K562 (cell line): ENCODE results near the gene NADK. TPM values are rescaled to one million over a fixed set of nuclear protein-coding genes. Genes with fewer than 3 reads are reported as not detected.

Experiments used
- ATF6 ChIP-seq: sonication (generic); formaldehyde crosslinking; IDR thresholded peaks from 2 replicates; pipeline ENCODE4 v1.4.0; 2020; ENCODE audit warnings: mild to moderate bottlenecking, missing genetic modification reagents
- CBX3 ChIP-seq, 2 experiments: IDR thresholded peaks; 1 replicate in 1 of 2; 2 replicates in 1 of 2; pipeline ENCODE4 v1.6.1; 2012; ENCODE audit warnings: inconsistent platforms in 2 of 2, low read length in 2 of 2, borderline replicate concordance in 1 of 2, control low read depth in 1 of 2
- CCAR2 ChIP-seq: fragments of 200-400 bp; formaldehyde crosslinking; IDR thresholded peaks from 2 replicates; pipeline ENCODE4 v1.6.1; 2017; ENCODE audit warnings: mild to moderate bottlenecking, low read depth, low read length
- CREBBP ChIP-seq: IDR thresholded peaks from one replicate; pipeline ENCODE4 v1.6.1; 2012; ENCODE audit warnings: low read depth, mild to moderate bottlenecking, control low read depth, inconsistent platforms, low read length
- DMBX1 ChIP-seq: fragments of 250-450 bp; sonication (Bioruptor Pico); IDR thresholded peaks from 2 replicates; pipeline ENCODE4 v1.8.0; 2022; ENCODE audit warnings: inconsistent platforms, mild to moderate bottlenecking, moderate library complexity, borderline replicate concordance
- FOXP4 ChIP-seq: sonication (generic); formaldehyde crosslinking; IDR thresholded peaks from 2 replicates; pipeline ENCODE4 v1.8.0; 2022; ENCODE audit warnings: mild to moderate bottlenecking, missing genetic modification reagents, borderline replicate concordance
- HDGF ChIP-seq: fragments of 450-650 bp; IDR thresholded peaks from 2 replicates; pipeline ENCODE4 v1.6.1; 2016
- HMG20B ChIP-seq: fragments of 250-450 bp; sonication (Bioruptor Pico); IDR thresholded peaks from 2 replicates; pipeline ENCODE4 v1.5.0; 2021; ENCODE audit warnings: mild to moderate bottlenecking
- MXI1 ChIP-seq: IDR thresholded peaks from 2 replicates; pipeline ENCODE4 v1.6.1; 2011; ENCODE audit warnings: low read depth, mild to moderate bottlenecking, improper control_type of control experiment, low read length
- NR2F6 ChIP-seq: fragments of 450-650 bp; formaldehyde crosslinking; IDR thresholded peaks from 2 replicates; pipeline ENCODE4 v1.4.0; 2020; ENCODE audit warnings: mild to moderate bottlenecking
- NR4A1 ChIP-seq, 2 experiments: fragments of 250-450 bp in 1 of 2; fragments of 450-650 bp in 1 of 2; sonication (Bioruptor Pico) in 1 of 2; IDR thresholded peaks; 2 replicates each; pipeline versions ENCODE4 v1.4.0 to v1.6.1; 2016 to 2020; ENCODE audit warnings: mild to moderate bottlenecking in 2 of 2, missing compliant biosample characterization in 1 of 2, missing genetic modification characterization in 1 of 2, moderate library complexity in 1 of 2
- PATZ1 ChIP-seq: fragments of 250-450 bp; sonication (Bioruptor Pico); IDR thresholded peaks from 2 replicates; pipeline ENCODE4 v1.5.0; 2020; ENCODE audit warnings: mild to moderate bottlenecking, borderline replicate concordance
- POLR2G ChIP-seq: fragments of 200-400 bp; formaldehyde crosslinking; IDR thresholded peaks from 2 replicates; pipeline ENCODE4 v1.6.1; 2017; ENCODE audit warnings: low read depth, mild to moderate bottlenecking, antibody characterized with exemption, low read length, moderate library complexity
- POU5F1 ChIP-seq: fragments of 150-350 bp; IDR thresholded peaks from 2 replicates; pipeline ENCODE4 v1.6.1; 2014; ENCODE audit warnings: borderline replicate concordance, low read length, low read depth, mild to moderate bottlenecking; ENCODE audit not compliant: partially characterized antibody
- PTRF ChIP-seq: fragments of 450-650 bp; IDR thresholded peaks from 2 replicates; pipeline ENCODE4 v1.6.1; 2016; ENCODE audit warnings: mild to moderate bottlenecking, missing genetic modification characterization, missing compliant biosample characterization
- SMAD4 ChIP-seq: fragments of 250-450 bp; sonication (Bioruptor Pico); conservative IDR thresholded peaks from 2 replicates; pipeline ENCODE4 v1.8.0; 2021; ENCODE audit warnings: inconsistent platforms, mild to moderate bottlenecking, moderate library complexity
- TCF15 ChIP-seq: fragments of 250-450 bp; sonication (Bioruptor Pico); IDR thresholded peaks from 2 replicates; pipeline ENCODE4 v1.8.0; 2022; ENCODE audit warnings: moderate library complexity, mild to moderate bottlenecking, inconsistent platforms
- ZBTB43 ChIP-seq: sonication (generic); formaldehyde crosslinking; IDR thresholded peaks from 2 replicates; pipeline ENCODE4 v1.8.0; 2023; ENCODE audit warnings: mild to moderate bottlenecking, missing genetic modification reagents
- ZNF282 ChIP-seq: sonication (generic); formaldehyde crosslinking; IDR thresholded peaks from 2 replicates; pipeline ENCODE4 v1.8.1; 2023; ENCODE audit warnings: missing genetic modification reagents
- ZNF584 ChIP-seq: fragments of 200-800 bp; sonication (Bioruptor generic); IDR thresholded peaks from 2 replicates; pipeline ENCODE4 v1.6.1; 2016; ENCODE audit warnings: low read depth, mild to moderate bottlenecking, missing genetic modification characterization, missing compliant biosample characterization
- polyA plus RNA-seq, 8 experiments: library from polyadenylated mRNA; depleted of rRNA in 4 of 8; stranded (reverse) in 5 of 8; unstranded in 3 of 8; fragments of >200 nt; fragmentation: Nextera tagmentation in 2 of 8; fragmentation: Illumina TruSeq in 1 of 8; extraction: Ambion mirVana in 2 of 8; extraction: Trizol in 1 of 8; gene quantifications; 2 replicates each; pipeline versions ENCODE4 v1.2.1 to v1.2.3, GENCODE V29; 2011 to 2014; ENCODE audit warnings: inconsistent platforms in 1 of 8, missing spikeins in 1 of 8
- total RNA-seq, 7 experiments: library from RNA; depleted of rRNA in 6 of 7; stranded (reverse); fragments of >200 nt in 6 of 7; fragmentation: Illumina TruSeq in 2 of 7; extraction: Trizol in 2 of 7; gene quantifications; 2 replicates each; pipeline versions ENCODE4 v1.2.1 to v1.2.3, GENCODE V29; 2011 to 2021; ENCODE audit warnings: low replicate concordance in 1 of 7

NADK gene
- total and polyA plus RNA-seq, 9 of the 15 experiments (the other 6 are each of a cell fraction or from before 2014, with no cell fraction given): 1.5 to 135 (median 75.1) TPM

- TF ChIP-seq ZNF282 (CRISPR knock-in tag) (no peak), CCAR2 (no peak), POLR2G (peak; percentile 38; the same call in 1 of the 2 replicates), POU5F1 (no peak), NR4A1 (CRISPR knock-in tag; IDR thresholded peaks at IDR 0.05) (no peak), NR4A1 (tag; IDR thresholded peaks at IDR 0.05) (no peak), ATF6 (no peak), HMG20B (no peak), PATZ1 (CRISPR knock-in tag) (no peak), CREBBP (no peak), ZNF584 (CRISPR knock-in tag) (no peak), ZBTB43 (CRISPR knock-in tag) (no peak), HDGF (no peak), PTRF (tag) (0 out of 2 replicates have a peak, but pooled peaks have one; percentile 38), TCF15 (CRISPR knock-in tag) (peak; percentile 24; the same call in 1 of the 2 replicates), DMBX1 (CRISPR knock-in tag) (no peak), FOXP4 (no peak), CBX3 (IDR thresholded peaks at IDR 0.05; ENCODE audit: borderline replicate concordance in 1 of 2, low read length in 2 of 2) (no peak), SMAD4 (CRISPR knock-in tag) (no peak), MXI1 (no peak), NR2F6 (CRISPR knock-in tag) (0 out of 2 replicates have a peak, but pooled peaks have one; percentile 50)
Measured at GRCh38 chr1:1758059-1758621, 20.1 kb downstream of the NADK start (continued).
